Esophagus muscularis mucosa (tissue), 4 donors: ENCODE measurements around the gene C1orf21. TPM values are rescaled to one million over a fixed set of nuclear protein-coding genes. Genes with fewer than 3 reads are reported as not detected.

Experiments used
- DNase-seq: peaks from one replicate; pipeline ENCODE4 v3.0.0-alpha.2; 2017; ENCODE audit errors: extremely low spot score
- H3K27ac ChIP-seq, 4 donors: fragments of 200-600 bp; sonication (generic); replicated peaks in 1 of 4; 1 replicate in 3 of 4; 2 replicates in 1 of 4; pipeline ENCODE4 v1.5.1; 2016 to 2019; ENCODE audit warnings: mild to moderate bottlenecking in 1 of 4
- H3K27me3 ChIP-seq, 4 donors: fragments of 200-600 bp; sonication (generic); one replicate each; pipeline versions ENCODE4 v1.5.1 to v1.6.0; 2016 to 2019
- H3K36me3 ChIP-seq, 4 donors: fragments of 200-600 bp; sonication (generic); one replicate each; pipeline ENCODE4 v1.5.1; 2016 to 2019
- H3K4me1 ChIP-seq, 4 donors: fragments of 200-600 bp; sonication (generic); one replicate each; pipeline ENCODE4 v1.5.1; 2016 to 2019
- H3K4me3 ChIP-seq, 4 donors: fragments of 200-600 bp; sonication (generic); 1 replicate in 2 of 4; 2 replicates in 2 of 4; pipeline ENCODE4 v1.5.1; 2016 to 2019; ENCODE audit warnings: mild to moderate bottlenecking in 4 of 4, moderate library complexity in 1 of 4
- H3K9me3 ChIP-seq, 4 donors: fragments of 200-600 bp; sonication (generic); 1 replicate in 3 of 4; 2 replicates in 1 of 4; pipeline ENCODE4 v1.5.1; 2016 to 2019
- EP300 ChIP-seq: sonication (generic); formaldehyde crosslinking; IDR thresholded peaks from one replicate; pipeline ENCODE4 v1.6.1; 2017; ENCODE audit warnings: antibody characterized with exemption
- POLR2A ChIP-seq: fragments of 450-650 bp; IDR thresholded peaks from one replicate; pipeline ENCODE4 v1.6.1; 2017; ENCODE audit warnings: antibody characterized with exemption, moderate library complexity, mild to moderate bottlenecking, low read depth
- POLR2AphosphoS5 ChIP-seq, 2 donors: sonication (generic); formaldehyde crosslinking; IDR thresholded peaks; one replicate each; pipeline ENCODE4 v1.6.1; 2017; ENCODE audit warnings: antibody characterized with exemption in 2 of 2
- WGBS: methylation state at CpG from one replicate; pipeline ENCODE4 v1.1.5; 2018; 5-methylcytosine and 5-hydroxymethylcytosine counted together
- intact Hi-C: fragments of 100-400 bp; cut with DNase I; formaldehyde crosslinking; loops from one replicate; pipeline ENCODE4 v1.15.1; 2023
- total RNA-seq, 4 donors: library from RNA; depleted of rRNA; stranded (reverse); fragments of >200 nt; gene quantifications; one replicate each; pipeline versions ENCODE4 v1.1.0 to v1.2.1, GENCODE V29; 2016
- TF ChIP-seq, protein P1 (sequence below), 3 experiments: fragments of 200-600 bp in 2 of 3; fragments of 450-650 bp in 1 of 3; sonication (generic) in 2 of 3; IDR thresholded peaks; one replicate each; pipeline ENCODE4 v1.5.1; 2017 to 2019; ENCODE audit warnings: antibody characterized with exemption in 3 of 3, mild to moderate bottlenecking in 2 of 3, moderate library complexity in 1 of 3

The C1orf21 gene
- total RNA-seq, 4 donors from 2014 or later: 39.5 to 91.7 (median 58.8) TPM

DNA sequence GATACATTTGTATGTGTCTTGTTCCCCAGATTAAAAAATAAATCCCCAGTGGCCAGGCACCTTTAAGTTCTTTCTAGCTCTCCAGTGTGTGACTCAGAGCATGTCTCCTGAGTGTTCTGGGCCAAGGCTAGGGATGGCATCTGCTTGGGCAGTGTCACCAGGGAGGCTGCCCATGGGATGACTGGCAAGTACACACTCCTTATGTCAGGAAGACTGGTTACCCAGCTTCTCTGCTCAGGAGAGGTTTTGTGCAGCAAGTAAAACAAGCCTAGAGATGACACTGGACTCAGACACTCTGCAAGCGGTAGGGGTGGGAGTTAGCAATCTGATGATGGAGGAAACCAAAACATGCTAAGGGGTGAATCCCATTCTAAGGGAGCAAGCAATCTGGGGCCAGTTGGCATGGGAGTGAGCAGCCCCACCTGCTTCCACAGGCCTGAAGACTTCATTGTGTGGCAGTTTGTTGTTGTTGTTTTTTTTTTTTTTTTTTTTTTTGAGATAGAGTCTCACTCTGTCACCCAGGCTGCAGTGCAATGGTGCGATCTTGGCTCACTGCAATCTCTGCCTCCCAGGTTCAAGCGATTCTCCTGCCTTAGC, 230.7 kb downstream of the C1orf21 start:
- Histone ChIP-seq H3K4me3 (no peak overlapping the region), H3K27ac (no peak overlapping the region), H3K4me1 (peaks cover 23 to 38% (median 37%) of the 10 kb centered on the region in 4 donors), H3K27me3 (no peaks in the 10 kb centered on the region), H3K36me3 (peaks cover 0 to 10% (median 4%) of the 10 kb centered on the region in 4 donors), H3K9me3 (no peaks in the 10 kb centered on the region)
- DNase-seq: no peak
- intact Hi-C loops: no loop called here
- WGBS: 97% methylated on average over 3 of the region's 3 CpGs
- TF ChIP-seq, protein P1, sequence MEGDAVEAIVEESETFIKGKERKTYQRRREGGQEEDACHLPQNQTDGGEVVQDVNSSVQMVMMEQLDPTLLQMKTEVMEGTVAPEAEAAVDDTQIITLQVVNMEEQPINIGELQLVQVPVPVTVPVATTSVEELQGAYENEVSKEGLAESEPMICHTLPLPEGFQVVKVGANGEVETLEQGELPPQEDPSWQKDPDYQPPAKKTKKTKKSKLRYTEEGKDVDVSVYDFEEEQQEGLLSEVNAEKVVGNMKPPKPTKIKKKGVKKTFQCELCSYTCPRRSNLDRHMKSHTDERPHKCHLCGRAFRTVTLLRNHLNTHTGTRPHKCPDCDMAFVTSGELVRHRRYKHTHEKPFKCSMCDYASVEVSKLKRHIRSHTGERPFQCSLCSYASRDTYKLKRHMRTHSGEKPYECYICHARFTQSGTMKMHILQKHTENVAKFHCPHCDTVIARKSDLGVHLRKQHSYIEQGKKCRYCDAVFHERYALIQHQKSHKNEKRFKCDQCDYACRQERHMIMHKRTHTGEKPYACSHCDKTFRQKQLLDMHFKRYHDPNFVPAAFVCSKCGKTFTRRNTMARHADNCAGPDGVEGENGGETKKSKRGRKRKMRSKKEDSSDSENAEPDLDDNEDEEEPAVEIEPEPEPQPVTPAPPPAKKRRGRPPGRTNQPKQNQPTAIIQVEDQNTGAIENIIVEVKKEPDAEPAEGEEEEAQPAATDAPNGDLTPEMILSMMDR (IDR thresholded peaks at IDR 0.05): no peak
- TF ChIP-seq POLR2AphosphoS5 (IDR thresholded peaks at IDR 0.05): no peak
- TF ChIP-seq EP300: no peak
- no peak for TF ChIP-seq POLR2A

DNA sequence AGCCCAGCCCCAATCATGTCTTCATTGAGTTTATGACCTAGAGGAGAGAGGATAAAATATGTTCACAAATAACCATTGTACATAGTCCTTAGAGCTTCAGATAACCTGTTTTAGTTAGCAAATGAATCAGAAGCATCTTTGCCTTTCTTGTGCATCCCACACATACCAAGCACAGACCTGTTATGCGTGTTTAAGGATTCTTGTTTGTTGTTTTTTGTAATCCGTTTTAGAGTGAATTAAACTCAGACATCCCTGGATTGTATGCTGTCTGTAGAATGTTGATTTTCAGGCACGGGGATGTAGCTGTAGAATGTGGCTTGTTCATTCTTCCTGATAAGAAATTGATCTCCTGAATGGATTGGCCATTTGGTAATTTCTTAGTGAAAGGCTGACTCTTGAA, 232.0 kb downstream of the C1orf21 start:
- peaks cover 36 to 46% (median 46%) of the 10 kb centered on the region in 4 donors for H3K4me1 ChIP-seq
- peak overlapping the region in 1 of 4 donors; percentile 15 for H3K27ac ChIP-seq
- H3K9me3 ChIP-seq: no peaks in the 10 kb centered on the region
- H3K36me3 ChIP-seq: peaks cover 0 to 10% (median 4%) of the 10 kb centered on the region in 4 donors
- intact Hi-C loops: no loop called here
- no peaks in the 10 kb centered on the region for H3K27me3 ChIP-seq
- DNase-seq: no peak
- TF ChIP-seq EP300 (no peak), POLR2A (no peak), POLR2AphosphoS5 (IDR thresholded peaks at IDR 0.05) (no peak)
- TF ChIP-seq, protein P1 (IDR thresholded peaks at IDR 0.05): no peak
- no peak overlapping the region for H3K4me3 ChIP-seq
- WGBS: 93% methylated on average over 3 of the region's 3 CpGs

DNA sequence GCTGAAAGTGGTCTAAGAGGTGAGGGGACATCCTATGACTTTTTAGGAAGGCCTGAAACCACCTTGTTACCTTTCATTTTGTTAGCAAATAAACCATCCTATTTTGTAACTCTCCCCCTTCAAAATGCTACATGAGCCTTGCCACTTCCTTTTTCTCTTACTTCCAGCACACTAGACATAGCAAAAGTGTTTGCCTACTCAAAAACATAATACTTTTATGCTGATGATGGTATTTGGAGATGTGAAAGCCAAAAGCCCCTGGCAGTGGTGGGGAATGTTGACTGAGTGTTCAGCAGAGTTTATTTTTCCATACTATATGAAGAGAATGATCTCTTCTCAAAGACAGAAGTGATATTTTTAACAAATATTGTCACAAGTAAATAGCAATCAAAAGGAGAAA, 233.6 kb downstream of the C1orf21 start:
- intact Hi-C loops: no loop called here
- Histone ChIP-seq H3K27me3 (no peaks in the 10 kb centered on the region), H3K4me3 (no peak overlapping the region), H3K9me3 (no peaks in the 10 kb centered on the region), H3K4me1 (peaks cover 49 to 62% (median 53%) of the 10 kb centered on the region in 4 donors), H3K27ac (peak overlapping the region; percentile 81 to 96 (median 90)), H3K36me3 (peaks cover 0 to 10% (median 4%) of the 10 kb centered on the region in 4 donors)
- TF ChIP-seq POLR2A (no peak), POLR2AphosphoS5 (IDR thresholded peaks at IDR 0.05) (no peak), EP300 (no peak)
- TF ChIP-seq, protein P1 (IDR thresholded peaks at IDR 0.05): no peak
- no peak for DNase-seq

DNA sequence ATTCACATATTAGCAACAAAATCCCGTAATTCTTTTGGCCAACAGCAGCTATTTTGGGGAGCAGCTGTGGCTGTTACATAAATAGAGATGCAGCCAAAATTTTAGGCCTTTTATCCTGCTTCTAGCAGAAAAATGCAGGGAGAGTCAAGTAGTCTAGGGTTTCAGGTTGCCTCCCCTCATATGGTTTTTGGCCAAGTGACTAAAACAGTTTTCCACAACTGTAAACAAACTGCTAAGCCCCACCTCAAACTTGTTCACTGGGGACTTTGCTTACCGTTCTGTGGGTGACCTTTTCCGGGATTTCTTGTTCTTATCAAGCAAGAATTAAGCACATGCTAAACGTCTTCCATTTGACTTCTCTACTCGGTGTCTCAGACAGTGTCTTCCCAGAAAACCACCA, 234.4 kb downstream of the C1orf21 start:
- 63% methylated on average over 5 of the region's 5 CpGs for WGBS
- Histone ChIP-seq H3K27me3 (no peaks in the 10 kb centered on the region), H3K4me1 (peaks cover 54 to 63% (median 61%) of the 10 kb centered on the region in 4 donors), H3K27ac (peak overlapping the region; percentile 81 to 96 (median 90)), H3K36me3 (peaks cover 0 to 10% (median 4%) of the 10 kb centered on the region in 4 donors), H3K9me3 (no peaks in the 10 kb centered on the region), H3K4me3 (no peak overlapping the region)
- DNase-seq: no peak
- intact Hi-C loops: no loop called here
- peak; percentile 4 to 52 for TF ChIP-seq POLR2AphosphoS5 (IDR thresholded peaks at IDR 0.05)
- TF ChIP-seq, protein P1 (IDR thresholded peaks at IDR 0.05): no peak
